Gastroesophageal sphincter (tissue), 3 donors: ENCODE results near the gene OTUB2.

Experiments
- CTCF ChIP-seq, 4 experiments: fragments of 200-600 bp in 2 of 4; fragments of 450-650 bp in 2 of 4; sonication (generic) in 1 of 4; IDR thresholded peaks; one replicate each; pipeline ENCODE4 v1.5.1; 2017 to 2019; ENCODE audit warnings: antibody characterized with exemption in 4 of 4, mild to moderate bottlenecking in 2 of 4, moderate library complexity in 2 of 4
- EP300 ChIP-seq: sonication (generic); formaldehyde crosslinking; IDR thresholded peaks from one replicate; pipeline ENCODE4 v1.6.1; 2017; ENCODE audit warnings: antibody characterized with exemption, mild to moderate bottlenecking
- POLR2A ChIP-seq, 2 donors: fragments of 450-650 bp; IDR thresholded peaks; one replicate each; pipeline ENCODE4 v1.6.1; 2017; ENCODE audit warnings: antibody characterized with exemption in 2 of 2, mild to moderate bottlenecking in 2 of 2, moderate library complexity in 1 of 2
- POLR2AphosphoS5 ChIP-seq: sonication (generic); formaldehyde crosslinking; IDR thresholded peaks from one replicate; pipeline ENCODE4 v1.6.1; 2017; ENCODE audit warnings: antibody characterized with exemption

DNA sequence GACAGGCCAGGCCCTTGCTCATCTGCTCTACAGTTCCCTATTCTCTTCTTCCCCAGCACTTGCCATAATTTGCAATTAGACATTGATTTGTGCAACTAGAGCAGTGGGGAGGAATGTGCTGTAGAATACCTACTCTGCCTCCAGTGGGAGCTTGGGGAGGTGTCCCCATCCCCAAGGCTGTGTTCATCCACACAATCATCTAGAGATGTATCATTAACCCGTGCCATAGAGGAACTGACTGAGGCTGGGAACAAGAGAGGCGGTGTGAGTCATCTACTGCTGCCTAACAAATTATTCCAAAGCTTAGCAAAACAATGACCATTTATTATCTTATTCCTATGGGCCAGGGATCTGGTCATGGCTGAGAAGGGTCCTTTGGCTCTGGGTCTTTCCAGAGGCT lies 5.1 kb upstream of the OTUB2 start:
- TF ChIP-seq POLR2A (IDR thresholded peaks at IDR 0.05) (no peak), CTCF (IDR thresholded peaks at IDR 0.05) (no peak), EP300 (no peak), POLR2AphosphoS5 (no peak)
